ENCODE results near the gene ZNF780B. TPM values are rescaled to one million over a fixed set of nuclear protein-coding genes. Genes with fewer than 3 reads are reported as not detected.

The ZNF780B gene
- total and polyA plus RNA-seq, 2 donors (not counting 3 experiments of a cell fraction or from before 2014, with no cell fraction given): 2.6 to 13.5 TPM

DNA sequence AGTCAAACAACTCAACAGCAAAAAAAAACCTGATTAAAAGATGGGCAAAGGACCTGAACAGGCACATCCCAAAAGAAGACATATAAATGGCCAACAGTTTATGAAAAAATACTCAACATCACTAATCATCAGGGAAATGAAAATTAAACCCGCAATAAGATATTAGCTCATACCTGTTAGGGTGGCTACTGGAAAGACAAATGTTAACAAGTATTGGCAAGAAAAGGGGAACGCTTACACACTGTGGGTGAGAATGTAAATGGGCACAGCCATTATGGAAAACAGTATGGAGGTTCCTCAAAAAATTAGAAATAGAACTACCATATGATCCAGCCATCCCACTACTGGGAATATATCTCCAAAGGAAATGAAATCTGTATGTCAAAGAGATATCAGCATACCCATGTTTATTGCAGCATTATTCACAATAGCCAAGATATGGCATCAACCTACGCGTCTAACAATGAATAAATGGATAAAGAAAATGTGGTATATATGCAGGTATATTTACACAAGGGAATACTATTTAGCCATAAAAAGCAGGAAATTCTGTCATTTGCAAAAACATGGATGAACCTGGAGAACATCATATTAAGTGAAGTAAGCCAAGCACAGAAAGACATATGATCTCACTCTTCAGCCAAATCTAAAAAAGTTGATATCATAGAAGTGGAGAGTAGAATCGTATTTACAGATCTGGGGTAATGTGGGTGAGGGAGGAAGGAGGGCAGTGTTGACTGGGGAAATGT is 32.4 kb upstream of the ZNF780B start:
- no TSS peak for BruUV-seq (replicated peaks)
- Histone ChIP-seq H3K9me3 (replicated peaks; ENCODE audit: control insufficient read depth, insufficient read depth, low read length) (no peaks in the 10 kb centered on the region), H3K27me3 (ENCODE audit: control insufficient read depth in 2 of 2, insufficient read depth in 2 of 2, low read length in 2 of 2) (no peaks in the 10 kb centered on the region), H3K9me1 (replicated peaks; ENCODE audit: control insufficient read depth, extremely low read depth, insufficient read depth, low read length) (no peaks in the 10 kb centered on the region), H2AFZ (ENCODE audit: low read depth, low read length) (no peak overlapping the region), H3K4me1 (ENCODE audit: control insufficient read depth, extremely low read depth, insufficient read depth, low read length) (peaks cover 9% of the 10 kb centered on the region), H4K20me1 (replicated peaks; ENCODE audit: control insufficient read depth, extremely low read depth, insufficient read depth, low read length) (no peaks in the 10 kb centered on the region), H3K36me3 (ENCODE audit: control insufficient read depth in 2 of 2, extremely low read depth in 1 of 2, insufficient read depth in 2 of 2, low read length in 2 of 2) (no peaks in the 10 kb centered on the region), H3K27ac (ENCODE audit: insufficient read depth, low read depth, low read length) (no peak overlapping the region), H3K9ac (replicated peaks; ENCODE audit: extremely low read depth, insufficient read depth, low read length) (no peak overlapping the region), H3K79me2 (ENCODE audit: control insufficient read depth, insufficient read depth, low read length) (peaks cover 12% of the 10 kb centered on the region), H3K4me3 (replicated peaks in 1 of 3; ENCODE audit: insufficient read depth in 1 of 3, low read depth in 1 of 3, low read length in 3 of 3) (no peak overlapping the region), H3K4me2 (ENCODE audit: insufficient read depth, low read length) (no peak overlapping the region)
- ChIA-PET CTCF (no interaction called here), POLR2A (interaction anchor here (0.6 kb wide), 1 partner anchor 11 kb away, joined by 3 read pairs; no protein-coding TSS in a partner anchor)
- dilution Hi-C loops (cut with MboI; ENCODE audit: extremely low pct_ligation_motif_present, low sequenced_read_pairs): no loop called here
- TF ChIP-seq JUN (IDR thresholded peaks at IDR 0.05; ENCODE audit: borderline replicate concordance, insufficient read depth, insufficient read length, low read depth) (no peak), FOS (IDR thresholded peaks at IDR 0.05; ENCODE audit: borderline replicate concordance, insufficient read depth, low read length) (no peak), POLR2AphosphoS5 (IDR thresholded peaks at IDR 0.05; ENCODE audit: insufficient read depth, low read depth, low read length) (no peak), MYC (IDR thresholded peaks at IDR 0.05; ENCODE audit: low read depth, low read length) (no peak), POLR2A (IDR thresholded peaks at IDR 0.05; ENCODE audit: low read depth, low read length) (no peak)
- TF ChIP-seq, protein P1, sequence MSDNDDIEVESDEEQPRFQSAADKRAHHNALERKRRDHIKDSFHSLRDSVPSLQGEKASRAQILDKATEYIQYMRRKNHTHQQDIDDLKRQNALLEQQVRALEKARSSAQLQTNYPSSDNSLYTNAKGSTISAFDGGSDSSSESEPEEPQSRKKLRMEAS (IDR thresholded peaks at IDR 0.05; ENCODE audit: insufficient read depth, insufficient read length): no peak
- TF ChIP-seq, protein P2, sequence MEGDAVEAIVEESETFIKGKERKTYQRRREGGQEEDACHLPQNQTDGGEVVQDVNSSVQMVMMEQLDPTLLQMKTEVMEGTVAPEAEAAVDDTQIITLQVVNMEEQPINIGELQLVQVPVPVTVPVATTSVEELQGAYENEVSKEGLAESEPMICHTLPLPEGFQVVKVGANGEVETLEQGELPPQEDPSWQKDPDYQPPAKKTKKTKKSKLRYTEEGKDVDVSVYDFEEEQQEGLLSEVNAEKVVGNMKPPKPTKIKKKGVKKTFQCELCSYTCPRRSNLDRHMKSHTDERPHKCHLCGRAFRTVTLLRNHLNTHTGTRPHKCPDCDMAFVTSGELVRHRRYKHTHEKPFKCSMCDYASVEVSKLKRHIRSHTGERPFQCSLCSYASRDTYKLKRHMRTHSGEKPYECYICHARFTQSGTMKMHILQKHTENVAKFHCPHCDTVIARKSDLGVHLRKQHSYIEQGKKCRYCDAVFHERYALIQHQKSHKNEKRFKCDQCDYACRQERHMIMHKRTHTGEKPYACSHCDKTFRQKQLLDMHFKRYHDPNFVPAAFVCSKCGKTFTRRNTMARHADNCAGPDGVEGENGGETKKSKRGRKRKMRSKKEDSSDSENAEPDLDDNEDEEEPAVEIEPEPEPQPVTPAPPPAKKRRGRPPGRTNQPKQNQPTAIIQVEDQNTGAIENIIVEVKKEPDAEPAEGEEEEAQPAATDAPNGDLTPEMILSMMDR (IDR thresholded peaks at IDR 0.05; ENCODE audit: extremely low read depth in 1 of 2, insufficient read depth in 1 of 2, low read depth in 1 of 2, low read length in 2 of 2): no peak
- DNase-seq (ENCODE audit: low read depth, low spot score): no peak
- FAIRE-seq: no peak
- intact Hi-C loops (cut with micrococcal nuclease): no loop called here
